ENCODE results near the gene STUM.

DNA sequence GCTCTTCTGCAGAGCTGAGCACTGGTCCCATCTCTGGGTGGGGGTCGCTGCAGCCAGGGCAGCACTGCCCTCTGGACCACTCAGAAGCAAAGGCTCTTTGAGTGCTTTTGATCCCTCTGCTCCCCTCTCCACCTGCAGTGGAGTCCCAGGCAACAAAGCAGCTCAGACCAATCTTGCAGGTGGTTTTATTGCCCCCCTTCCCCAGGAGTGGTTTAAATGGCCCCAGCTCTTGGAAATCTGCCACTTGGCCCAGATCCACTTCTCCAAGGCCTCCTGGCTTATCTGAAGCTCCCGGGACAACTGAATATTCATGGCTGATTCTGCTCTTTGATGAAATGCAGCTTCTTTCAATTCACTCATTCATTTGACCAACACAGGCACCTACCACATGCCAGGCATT is 2.7 kb downstream of the STUM start:
- TF ChIP-seq MYC (IDR thresholded peaks at IDR 0.05; ENCODE audit: borderline replicate concordance, low read length): no peak
- no peak for TF ChIP-seq CBX8 (IDR thresholded peaks at IDR 0.05)
- TF ChIP-seq RNF2 (IDR thresholded peaks at IDR 0.05; ENCODE audit: borderline replicate concordance, low read depth): no peak
- TF ChIP-seq, protein P1, sequence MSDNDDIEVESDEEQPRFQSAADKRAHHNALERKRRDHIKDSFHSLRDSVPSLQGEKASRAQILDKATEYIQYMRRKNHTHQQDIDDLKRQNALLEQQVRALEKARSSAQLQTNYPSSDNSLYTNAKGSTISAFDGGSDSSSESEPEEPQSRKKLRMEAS (IDR thresholded peaks at IDR 0.05): no peak
- TF ChIP-seq, protein P2, sequence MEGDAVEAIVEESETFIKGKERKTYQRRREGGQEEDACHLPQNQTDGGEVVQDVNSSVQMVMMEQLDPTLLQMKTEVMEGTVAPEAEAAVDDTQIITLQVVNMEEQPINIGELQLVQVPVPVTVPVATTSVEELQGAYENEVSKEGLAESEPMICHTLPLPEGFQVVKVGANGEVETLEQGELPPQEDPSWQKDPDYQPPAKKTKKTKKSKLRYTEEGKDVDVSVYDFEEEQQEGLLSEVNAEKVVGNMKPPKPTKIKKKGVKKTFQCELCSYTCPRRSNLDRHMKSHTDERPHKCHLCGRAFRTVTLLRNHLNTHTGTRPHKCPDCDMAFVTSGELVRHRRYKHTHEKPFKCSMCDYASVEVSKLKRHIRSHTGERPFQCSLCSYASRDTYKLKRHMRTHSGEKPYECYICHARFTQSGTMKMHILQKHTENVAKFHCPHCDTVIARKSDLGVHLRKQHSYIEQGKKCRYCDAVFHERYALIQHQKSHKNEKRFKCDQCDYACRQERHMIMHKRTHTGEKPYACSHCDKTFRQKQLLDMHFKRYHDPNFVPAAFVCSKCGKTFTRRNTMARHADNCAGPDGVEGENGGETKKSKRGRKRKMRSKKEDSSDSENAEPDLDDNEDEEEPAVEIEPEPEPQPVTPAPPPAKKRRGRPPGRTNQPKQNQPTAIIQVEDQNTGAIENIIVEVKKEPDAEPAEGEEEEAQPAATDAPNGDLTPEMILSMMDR (IDR thresholded peaks at IDR 0.05): no peak
- no peak for TF ChIP-seq RCOR1 (IDR thresholded peaks at IDR 0.05; ENCODE audit: low read depth, low read length)
- TF ChIP-seq ZNF302 (CRISPR knock-in tag; IDR thresholded peaks at IDR 0.05): no peak
- TF ChIP-seq POLR2A (IDR thresholded peaks at IDR 0.05; ENCODE audit: low read length): no peak
- TF ChIP-seq, protein P3, sequence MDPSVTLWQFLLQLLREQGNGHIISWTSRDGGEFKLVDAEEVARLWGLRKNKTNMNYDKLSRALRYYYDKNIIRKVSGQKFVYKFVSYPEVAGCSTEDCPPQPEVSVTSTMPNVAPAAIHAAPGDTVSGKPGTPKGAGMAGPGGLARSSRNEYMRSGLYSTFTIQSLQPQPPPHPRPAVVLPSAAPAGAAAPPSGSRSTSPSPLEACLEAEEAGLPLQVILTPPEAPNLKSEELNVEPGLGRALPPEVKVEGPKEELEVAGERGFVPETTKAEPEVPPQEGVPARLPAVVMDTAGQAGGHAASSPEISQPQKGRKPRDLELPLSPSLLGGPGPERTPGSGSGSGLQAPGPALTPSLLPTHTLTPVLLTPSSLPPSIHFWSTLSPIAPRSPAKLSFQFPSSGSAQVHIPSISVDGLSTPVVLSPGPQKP (IDR thresholded peaks at IDR 0.05; ENCODE audit: low read depth, low read length): no peak
- TF ChIP-seq KDM1A (IDR thresholded peaks at IDR 0.05; ENCODE audit: low read depth): no peak
- TF ChIP-seq, protein P4, sequence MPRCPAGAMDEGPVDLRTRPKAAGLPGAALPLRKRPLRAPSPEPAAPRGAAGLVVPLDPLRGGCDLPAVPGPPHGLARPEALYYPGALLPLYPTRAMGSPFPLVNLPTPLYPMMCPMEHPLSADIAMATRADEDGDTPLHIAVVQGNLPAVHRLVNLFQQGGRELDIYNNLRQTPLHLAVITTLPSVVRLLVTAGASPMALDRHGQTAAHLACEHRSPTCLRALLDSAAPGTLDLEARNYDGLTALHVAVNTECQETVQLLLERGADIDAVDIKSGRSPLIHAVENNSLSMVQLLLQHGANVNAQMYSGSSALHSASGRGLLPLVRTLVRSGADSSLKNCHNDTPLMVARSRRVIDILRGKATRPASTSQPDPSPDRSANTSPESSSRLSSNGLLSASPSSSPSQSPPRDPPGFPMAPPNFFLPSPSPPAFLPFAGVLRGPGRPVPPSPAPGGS (IDR thresholded peaks at IDR 0.05): no peak

All from A549 (cell line).